ENCODE results near the gene ARRB2.

Gene ARRB2

DNA sequence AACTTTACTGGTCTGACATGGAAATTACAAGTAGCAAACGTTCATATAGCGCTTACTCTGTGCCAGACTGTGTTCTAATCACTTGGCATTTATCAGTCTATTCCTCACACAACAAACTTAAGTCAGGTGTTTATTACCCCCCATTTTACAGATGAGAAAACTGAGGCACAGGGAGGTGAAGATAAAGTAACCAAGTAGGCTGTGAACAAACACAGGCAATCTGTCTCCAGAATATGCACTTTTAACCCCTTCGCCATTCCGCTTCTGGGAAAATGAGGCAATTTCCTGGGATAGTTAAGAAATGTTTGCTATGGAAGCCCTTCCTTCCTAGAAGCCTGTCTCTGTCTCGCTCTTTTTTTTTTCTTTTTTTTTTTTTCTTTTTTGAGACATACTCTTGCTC is 41.5 kb downstream of the ARRB2 start:
- no peak for ATAC-seq
- TF ChIP-seq, protein P1, sequence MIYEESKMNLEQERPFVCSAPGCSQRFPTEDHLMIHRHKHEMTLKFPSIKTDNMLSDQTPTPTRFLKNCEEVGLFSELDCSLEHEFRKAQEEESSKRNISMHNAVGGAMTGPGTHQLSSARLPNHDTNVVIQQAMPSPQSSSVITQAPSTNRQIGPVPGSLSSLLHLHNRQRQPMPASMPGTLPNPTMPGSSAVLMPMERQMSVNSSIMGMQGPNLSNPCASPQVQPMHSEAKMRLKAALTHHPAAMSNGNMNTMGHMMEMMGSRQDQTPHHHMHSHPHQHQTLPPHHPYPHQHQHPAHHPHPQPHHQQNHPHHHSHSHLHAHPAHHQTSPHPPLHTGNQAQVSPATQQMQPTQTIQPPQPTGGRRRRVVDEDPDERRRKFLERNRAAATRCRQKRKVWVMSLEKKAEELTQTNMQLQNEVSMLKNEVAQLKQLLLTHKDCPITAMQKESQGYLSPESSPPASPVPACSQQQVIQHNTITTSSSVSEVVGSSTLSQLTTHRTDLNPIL (CRISPR knock-in tag; IDR thresholded peaks at IDR 0.05; ENCODE audit: low read depth): no peak
- TF ChIP-seq ZNF8 (CRISPR knock-in tag; IDR thresholded peaks at IDR 0.05) (no peak), ISL1 (CRISPR knock-in tag; IDR thresholded peaks at IDR 0.05) (no peak), ZFP30 (CRISPR knock-in tag; IDR thresholded peaks at IDR 0.05) (no peak), TCF4 (CRISPR knock-in tag; IDR thresholded peaks at IDR 0.05; ENCODE audit: borderline replicate concordance) (no peak), ESRRG (CRISPR knock-in tag; IDR thresholded peaks at IDR 0.05) (no peak), RARB (CRISPR knock-in tag; IDR thresholded peaks at IDR 0.05) (no peak), ARNTL (CRISPR knock-in tag; IDR thresholded peaks at IDR 0.05; ENCODE audit: borderline replicate concordance, low read depth) (no peak), SNAI2 (CRISPR knock-in tag; IDR thresholded peaks at IDR 0.05) (no peak), ZNF565 (CRISPR knock-in tag; conservative IDR thresholded peaks at IDR 0.05; ENCODE audit: low read depth) (no peak), GLIS3 (CRISPR knock-in tag; IDR thresholded peaks at IDR 0.05) (no peak), PPARA (CRISPR knock-in tag; IDR thresholded peaks at IDR 0.05; ENCODE audit: borderline replicate concordance) (no peak), BACH2 (CRISPR knock-in tag; IDR thresholded peaks at IDR 0.05; ENCODE audit: borderline replicate concordance) (no peak)
- TF ChIP-seq, protein P2, sequence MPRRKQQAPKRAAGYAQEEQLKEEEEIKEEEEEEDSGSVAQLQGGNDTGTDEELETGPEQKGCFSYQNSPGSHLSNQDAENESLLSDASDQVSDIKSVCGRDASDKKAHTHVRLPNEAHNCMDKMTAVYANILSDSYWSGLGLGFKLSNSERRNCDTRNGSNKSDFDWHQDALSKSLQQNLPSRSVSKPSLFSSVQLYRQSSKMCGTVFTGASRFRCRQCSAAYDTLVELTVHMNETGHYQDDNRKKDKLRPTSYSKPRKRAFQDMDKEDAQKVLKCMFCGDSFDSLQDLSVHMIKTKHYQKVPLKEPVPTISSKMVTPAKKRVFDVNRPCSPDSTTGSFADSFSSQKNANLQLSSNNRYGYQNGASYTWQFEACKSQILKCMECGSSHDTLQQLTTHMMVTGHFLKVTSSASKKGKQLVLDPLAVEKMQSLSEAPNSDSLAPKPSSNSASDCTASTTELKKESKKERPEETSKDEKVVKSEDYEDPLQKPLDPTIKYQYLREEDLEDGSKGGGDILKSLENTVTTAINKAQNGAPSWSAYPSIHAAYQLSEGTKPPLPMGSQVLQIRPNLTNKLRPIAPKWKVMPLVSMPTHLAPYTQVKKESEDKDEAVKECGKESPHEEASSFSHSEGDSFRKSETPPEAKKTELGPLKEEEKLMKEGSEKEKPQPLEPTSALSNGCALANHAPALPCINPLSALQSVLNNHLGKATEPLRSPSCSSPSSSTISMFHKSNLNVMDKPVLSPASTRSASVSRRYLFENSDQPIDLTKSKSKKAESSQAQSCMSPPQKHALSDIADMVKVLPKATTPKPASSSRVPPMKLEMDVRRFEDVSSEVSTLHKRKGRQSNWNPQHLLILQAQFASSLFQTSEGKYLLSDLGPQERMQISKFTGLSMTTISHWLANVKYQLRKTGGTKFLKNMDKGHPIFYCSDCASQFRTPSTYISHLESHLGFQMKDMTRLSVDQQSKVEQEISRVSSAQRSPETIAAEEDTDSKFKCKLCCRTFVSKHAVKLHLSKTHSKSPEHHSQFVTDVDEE (CRISPR knock-in tag; IDR thresholded peaks at IDR 0.05): no peak
- TF ChIP-seq, protein P3, sequence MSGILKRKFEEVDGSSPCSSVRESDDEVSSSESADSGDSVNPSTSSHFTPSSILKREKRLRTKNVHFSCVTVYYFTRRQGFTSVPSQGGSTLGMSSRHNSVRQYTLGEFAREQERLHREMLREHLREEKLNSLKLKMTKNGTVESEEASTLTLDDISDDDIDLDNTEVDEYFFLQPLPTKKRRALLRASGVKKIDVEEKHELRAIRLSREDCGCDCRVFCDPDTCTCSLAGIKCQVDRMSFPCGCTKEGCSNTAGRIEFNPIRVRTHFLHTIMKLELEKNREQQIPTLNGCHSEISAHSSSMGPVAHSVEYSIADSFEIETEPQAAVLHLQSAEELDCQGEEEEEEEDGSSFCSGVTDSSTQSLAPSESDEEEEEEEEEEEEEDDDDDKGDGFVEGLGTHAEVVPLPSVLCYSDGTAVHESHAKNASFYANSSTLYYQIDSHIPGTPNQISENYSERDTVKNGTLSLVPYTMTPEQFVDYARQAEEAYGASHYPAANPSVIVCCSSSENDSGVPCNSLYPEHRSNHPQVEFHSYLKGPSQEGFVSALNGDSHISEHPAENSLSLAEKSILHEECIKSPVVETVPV (CRISPR knock-in tag; IDR thresholded peaks at IDR 0.05): no peak

DNA sequence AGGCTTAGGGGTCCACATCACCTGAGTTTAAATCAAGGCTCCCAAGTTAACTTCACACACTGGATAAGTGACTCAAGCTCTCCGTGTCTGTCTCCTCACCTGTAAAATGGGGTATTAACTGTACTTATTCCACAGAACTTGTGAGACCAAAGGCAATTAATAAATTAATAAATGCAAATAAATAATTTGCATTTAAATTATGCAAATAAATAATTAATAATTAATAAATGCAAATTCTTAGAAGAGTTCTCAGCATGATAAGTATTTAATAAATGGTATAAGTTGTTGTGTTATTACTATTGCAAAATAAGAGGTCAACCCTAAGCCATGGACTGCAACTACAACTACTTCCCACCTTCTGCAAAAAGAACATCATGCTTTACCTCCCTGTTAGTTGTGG is 43.0 kb downstream of the ARRB2 start:
- TF ChIP-seq TCF4 (CRISPR knock-in tag; IDR thresholded peaks at IDR 0.05; ENCODE audit: borderline replicate concordance): no peak
- ATAC-seq: no peak

DNA sequence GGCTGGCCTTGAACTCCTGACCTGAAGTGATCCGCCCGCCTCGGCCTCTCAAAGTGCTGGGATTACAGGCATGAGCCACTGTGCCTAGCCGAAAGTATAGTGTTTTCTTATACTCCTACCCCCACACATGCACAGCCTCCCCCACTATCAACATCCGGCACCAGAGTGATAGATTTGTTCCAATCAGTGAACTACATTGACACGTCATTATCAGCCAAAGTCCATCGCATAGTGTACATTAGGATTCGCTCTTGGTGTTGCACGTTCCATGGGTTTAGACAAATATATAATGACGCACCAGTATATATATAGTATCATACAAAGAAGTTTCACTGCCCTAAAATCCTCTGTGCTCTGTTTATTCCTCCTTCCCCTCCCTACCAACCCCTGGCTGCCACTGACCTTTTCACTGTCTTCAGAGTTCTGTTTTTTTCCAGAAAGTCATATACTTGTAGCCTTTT is 49.4 kb downstream of the ARRB2 start:
- TF ChIP-seq, protein P3 (CRISPR knock-in tag; IDR thresholded peaks at IDR 0.05): no peak
- TF ChIP-seq ISL1 (CRISPR knock-in tag; IDR thresholded peaks at IDR 0.05): no peak
- no peak for TF ChIP-seq PPARA (CRISPR knock-in tag; IDR thresholded peaks at IDR 0.05; ENCODE audit: borderline replicate concordance)
- no peak for TF ChIP-seq ARNTL (CRISPR knock-in tag; IDR thresholded peaks at IDR 0.05; ENCODE audit: borderline replicate concordance, low read depth)
- TF ChIP-seq, protein P1 (CRISPR knock-in tag; IDR thresholded peaks at IDR 0.05; ENCODE audit: low read depth): no peak
- ATAC-seq: no peak

DNA sequence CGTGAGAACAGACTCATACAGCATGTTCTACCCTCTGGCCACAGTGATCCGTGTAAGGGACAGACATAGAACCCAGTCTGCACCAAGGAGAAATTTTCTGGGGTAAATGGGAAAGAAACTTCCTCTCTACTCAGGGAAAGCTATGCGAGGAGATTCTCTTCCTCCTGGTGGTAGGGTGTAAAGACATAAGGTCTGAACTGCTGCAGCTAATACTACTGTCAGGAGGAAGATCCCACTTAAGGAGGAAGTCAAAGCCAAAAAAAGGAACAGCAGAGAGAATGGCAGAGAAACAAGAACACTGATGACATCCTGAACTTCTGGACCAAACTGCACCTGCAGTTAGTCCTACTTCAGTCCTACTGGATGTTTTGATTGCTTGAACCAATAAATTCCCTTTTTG is 54.2 kb downstream of the ARRB2 start:
- ATAC-seq: no peak
- no peak for TF ChIP-seq SNAI2 (CRISPR knock-in tag; IDR thresholded peaks at IDR 0.05)
- TF ChIP-seq ZNF70 (CRISPR knock-in tag; IDR thresholded peaks at IDR 0.05): no peak
- TF ChIP-seq ZFP3 (CRISPR knock-in tag; IDR thresholded peaks at IDR 0.05): no peak
- TF ChIP-seq TCF4 (CRISPR knock-in tag; IDR thresholded peaks at IDR 0.05; ENCODE audit: borderline replicate concordance): no peak
- no peak for TF ChIP-seq ARNTL (CRISPR knock-in tag; IDR thresholded peaks at IDR 0.05; ENCODE audit: borderline replicate concordance, low read depth)
- no peak for TF ChIP-seq RARB (CRISPR knock-in tag; IDR thresholded peaks at IDR 0.05)
- no peak for TF ChIP-seq BACH2 (CRISPR knock-in tag; IDR thresholded peaks at IDR 0.05; ENCODE audit: borderline replicate concordance)
- TF ChIP-seq, protein P4, sequence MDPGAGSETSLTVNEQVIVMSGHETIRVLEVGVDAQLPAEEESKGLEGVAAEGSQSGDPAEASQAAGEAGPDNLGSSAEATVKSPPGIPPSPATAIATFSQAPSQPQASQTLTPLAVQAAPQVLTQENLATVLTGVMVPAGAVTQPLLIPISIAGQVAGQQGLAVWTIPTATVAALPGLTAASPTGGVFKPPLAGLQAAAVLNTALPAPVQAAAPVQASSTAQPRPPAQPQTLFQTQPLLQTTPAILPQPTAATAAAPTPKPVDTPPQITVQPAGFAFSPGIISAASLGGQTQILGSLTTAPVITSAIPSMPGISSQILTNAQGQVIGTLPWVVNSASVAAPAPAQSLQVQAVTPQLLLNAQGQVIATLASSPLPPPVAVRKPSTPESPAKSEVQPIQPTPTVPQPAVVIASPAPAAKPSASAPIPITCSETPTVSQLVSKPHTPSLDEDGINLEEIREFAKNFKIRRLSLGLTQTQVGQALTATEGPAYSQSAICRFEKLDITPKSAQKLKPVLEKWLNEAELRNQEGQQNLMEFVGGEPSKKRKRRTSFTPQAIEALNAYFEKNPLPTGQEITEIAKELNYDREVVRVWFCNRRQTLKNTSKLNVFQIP (CRISPR knock-in tag; IDR thresholded peaks at IDR 0.05; ENCODE audit: borderline replicate concordance, low read depth): no peak
- no peak for TF ChIP-seq ESRRG (CRISPR knock-in tag; IDR thresholded peaks at IDR 0.05)
- no peak for TF ChIP-seq PPARA (CRISPR knock-in tag; IDR thresholded peaks at IDR 0.05; ENCODE audit: borderline replicate concordance)
- TF ChIP-seq, protein P5, sequence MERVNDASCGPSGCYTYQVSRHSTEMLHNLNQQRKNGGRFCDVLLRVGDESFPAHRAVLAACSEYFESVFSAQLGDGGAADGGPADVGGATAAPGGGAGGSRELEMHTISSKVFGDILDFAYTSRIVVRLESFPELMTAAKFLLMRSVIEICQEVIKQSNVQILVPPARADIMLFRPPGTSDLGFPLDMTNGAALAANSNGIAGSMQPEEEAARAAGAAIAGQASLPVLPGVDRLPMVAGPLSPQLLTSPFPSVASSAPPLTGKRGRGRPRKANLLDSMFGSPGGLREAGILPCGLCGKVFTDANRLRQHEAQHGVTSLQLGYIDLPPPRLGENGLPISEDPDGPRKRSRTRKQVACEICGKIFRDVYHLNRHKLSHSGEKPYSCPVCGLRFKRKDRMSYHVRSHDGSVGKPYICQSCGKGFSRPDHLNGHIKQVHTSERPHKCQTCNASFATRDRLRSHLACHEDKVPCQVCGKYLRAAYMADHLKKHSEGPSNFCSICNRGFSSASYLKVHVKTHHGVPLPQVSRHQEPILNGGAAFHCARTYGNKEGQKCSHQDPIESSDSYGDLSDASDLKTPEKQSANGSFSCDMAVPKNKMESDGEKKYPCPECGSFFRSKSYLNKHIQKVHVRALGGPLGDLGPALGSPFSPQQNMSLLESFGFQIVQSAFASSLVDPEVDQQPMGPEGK (CRISPR knock-in tag; IDR thresholded peaks at IDR 0.05; ENCODE audit: borderline replicate concordance): no peak
- no peak for TF ChIP-seq OSR1 (CRISPR knock-in tag; IDR thresholded peaks at IDR 0.05)
- TF ChIP-seq, protein P1 (CRISPR knock-in tag; IDR thresholded peaks at IDR 0.05; ENCODE audit: low read depth): no peak
- no peak for TF ChIP-seq ZNF565 (CRISPR knock-in tag; conservative IDR thresholded peaks at IDR 0.05; ENCODE audit: low read depth)

Measured in SK-N-SH treated with all-trans-retinoic acid at 6 μM for 48 hours (cell line).